Right atrium auricular region (tissue), 2 donors: ENCODE measurements around the gene CTDSPL. TPM values are rescaled to one million over a fixed set of nuclear protein-coding genes. Genes with fewer than 3 reads are reported as not detected.

ENCODE experiments used
- DNase-seq: peaks from one replicate; pipeline ENCODE4 v3.0.0-alpha.2; 2019; ENCODE audit warnings: low spot score
- H3K27ac ChIP-seq, 2 donors: fragments of 200-600 bp; sonication (generic); 1 replicate in 1 of 2; 2 replicates in 1 of 2; pipeline ENCODE4 v1.5.1; 2016 to 2019
- H3K27me3 ChIP-seq, 2 donors: fragments of 200-600 bp; sonication (generic); one replicate each; pipeline versions ENCODE4 v1.5.1 to v1.6.0; 2017 to 2019
- H3K36me3 ChIP-seq: fragments of 200-600 bp; sonication (generic); one replicate; pipeline ENCODE4 v1.5.1; 2016
- H3K4me1 ChIP-seq, 2 donors: fragments of 200-600 bp; sonication (generic); one replicate each; pipeline versions ENCODE4 v1.5.1 to v1.6.0; 2017 to 2019
- H3K4me3 ChIP-seq, 2 donors: fragments of 200-600 bp; sonication (generic); 1 replicate in 1 of 2; 2 replicates in 1 of 2; pipeline ENCODE4 v1.5.1; 2017 to 2019; ENCODE audit warnings: mild to moderate bottlenecking in 1 of 2, moderate library complexity in 1 of 2
- H3K9me3 ChIP-seq, 2 donors: fragments of 200-600 bp; sonication (generic); one replicate each; pipeline ENCODE4 v1.5.1; 2019
- CTCF ChIP-seq, 2 donors: fragments of 200-600 bp; sonication (generic); IDR thresholded peaks; one replicate each; pipeline ENCODE4 v1.5.1; 2019; ENCODE audit warnings: antibody characterized with exemption in 2 of 2
- total RNA-seq, 2 donors: library from RNA; depleted of rRNA; stranded (reverse); fragments of >200 nt; gene quantifications; one replicate each; pipeline ENCODE4 v1.1.0, GENCODE V29; 2016

The CTDSPL gene
- total RNA-seq, 2 donors from 2014 or later = 35.1 to 58.4 TPM

- Histone ChIP-seq H3K36me3 (no peaks in the 10 kb centered on the region), H3K27me3 (no peaks in the 10 kb centered on the region), H3K9me3 (no peaks in the 10 kb centered on the region), H3K4me1 (peaks cover 0 to 78% of the 10 kb centered on the region in 2 donors), H3K4me3 (no peak overlapping the region), H3K27ac (peak overlapping the region; percentile 2 to 87)
- no peak for TF ChIP-seq CTCF (IDR thresholded peaks at IDR 0.05)
- no peak for DNase-seq
Observed at GRCh38 chr3:37905346-37905745, 43.7 kb downstream of the CTDSPL start.

- no peaks in the 10 kb centered on the region for H3K27me3 ChIP-seq
- H3K4me1 ChIP-seq = peaks cover 0 to 81% of the 10 kb centered on the region in 2 donors
- DNase-seq = no peak
- no peak overlapping the region for H3K4me3 ChIP-seq
- TF ChIP-seq CTCF (IDR thresholded peaks at IDR 0.05) = no peak
- no peaks in the 10 kb centered on the region for H3K36me3 ChIP-seq
- H3K9me3 ChIP-seq = no peaks in the 10 kb centered on the region
- peak overlapping the region; percentile 52 to 87 for H3K27ac ChIP-seq
Observed at GRCh38 chr3:37905987-37906674, 44.5 kb downstream of the CTDSPL start.

GRCh38 chr3:37906734-37907282 lies 45.1 kb downstream of the CTDSPL start:
- H3K9me3 ChIP-seq = no peaks in the 10 kb centered on the region
- DNase-seq = no peak
- no peaks in the 10 kb centered on the region for H3K27me3 ChIP-seq
- H3K4me3 ChIP-seq = no peak overlapping the region
- no peak for TF ChIP-seq CTCF (IDR thresholded peaks at IDR 0.05)
- H3K36me3 ChIP-seq = no peaks in the 10 kb centered on the region
- H3K4me1 ChIP-seq = peaks cover 0 to 77% of the 10 kb centered on the region in 2 donors
- H3K27ac ChIP-seq = peak overlapping the region; percentile 52 to 87

- no peaks in the 10 kb centered on the region for H3K36me3 ChIP-seq
- no peaks in the 10 kb centered on the region for H3K27me3 ChIP-seq
- peaks cover 0 to 73% of the 10 kb centered on the region in 2 donors for H3K4me1 ChIP-seq
- TF ChIP-seq CTCF (IDR thresholded peaks at IDR 0.05) = no peak
- peak overlapping the region in 1 of 2 donors; percentile 87 for H3K27ac ChIP-seq
- no peak for DNase-seq
- no peak overlapping the region for H3K4me3 ChIP-seq
- H3K9me3 ChIP-seq = no peaks in the 10 kb centered on the region
Observed at GRCh38 chr3:37907371-37907770, 45.7 kb downstream of the CTDSPL start.

- Histone ChIP-seq H3K27ac (peak overlapping the region in 1 of 2 donors; percentile 87), H3K27me3 (no peaks in the 10 kb centered on the region), H3K4me1 (peaks cover 0 to 68% of the 10 kb centered on the region in 2 donors), H3K9me3 (no peaks in the 10 kb centered on the region), H3K36me3 (no peaks in the 10 kb centered on the region), H3K4me3 (no peak overlapping the region)
- DNase-seq = no peak
- no peak for TF ChIP-seq CTCF (IDR thresholded peaks at IDR 0.05)
Observed at GRCh38 chr3:37907906-37908305, 46.2 kb downstream of the CTDSPL start.
